Adrenal gland (tissue), 12 donors: ENCODE data around the gene E2F4. TPM values are rescaled to one million over a fixed set of nuclear protein-coding genes. Genes with fewer than 3 reads are reported as not detected.

Experiments used
- DNase-seq, 7 donors: peaks; one replicate each; pipeline ENCODE4 v3.0.0-alpha.2; 2019 to 2020
- H3K27ac ChIP-seq, 5 donors: fragments of 200-600 bp; sonication (generic) in 4 of 5; 1 replicate in 3 of 5; 2 replicates in 2 of 5; pipeline versions ENCODE4 v1.5.1 to v1.8.0; 2016 to 2020; ENCODE audit warnings: mild to moderate bottlenecking in 1 of 5
- H3K27me3 ChIP-seq: fragments of 200-600 bp; 2 replicates; pipeline ENCODE4 v1.8.0; 2021
- H3K36me3 ChIP-seq, 2 donors: fragments of 200-600 bp; replicated peaks in 1 of 2; 1 replicate in 1 of 2; 2 replicates in 1 of 2; pipeline versions ENCODE4 v1.5.1 to v1.8.0; 2018 to 2022
- H3K4me1 ChIP-seq, 2 donors: fragments of 200-600 bp; replicated peaks in 1 of 2; 1 replicate in 1 of 2; 2 replicates in 1 of 2; pipeline versions ENCODE4 v1.5.1 to v1.8.0; 2018 to 2021
- H3K4me3 ChIP-seq, 4 donors: fragments of 200-600 bp; sonication (generic) in 3 of 4; one replicate each; pipeline ENCODE4 v1.5.1; 2016 to 2018
- H3K9me3 ChIP-seq, 3 donors: fragments of 200-600 bp; sonication (generic) in 1 of 3; replicated peaks in 1 of 3; 1 replicate in 2 of 3; 2 replicates in 1 of 3; pipeline versions ENCODE4 v1.5.1 to v1.8.0; 2016 to 2021
- POLR2A ChIP-seq, 2 donors: fragments of 450-650 bp; IDR thresholded peaks; one replicate each; pipeline ENCODE4 v1.6.1; 2017; ENCODE audit warnings: antibody characterized with exemption in 2 of 2, mild to moderate bottlenecking in 2 of 2, moderate library complexity in 1 of 2
- WGBS, 4 donors: extraction: QIAGEN DNeasy Blood & Tissue Kit in 2 of 4; methylation state at CpG; one replicate each; pipeline versions ENCODE4 v1.1.5 to v1.1.7; 2013 to 2017; 5-methylcytosine and 5-hydroxymethylcytosine counted together
- intact Hi-C, 2 donors: fragments of 100-400 bp; cut with DNase I; formaldehyde crosslinking; loops; one replicate each; pipeline versions ENCODE4 v1.14.1 to v1.15.0; 2022 to 2023
- microRNA counts, 2 donors: library from miRNA; unstranded; fragments of <30 nt; microRNA quantifications; one replicate each; lab custom pipeline; 2016
- microRNA-seq, 3 donors: library from miRNA; unstranded; fragments of <30 nt; microRNA quantifications; one replicate each; pipeline ENCODE4, GENCODE V29; 2017 to 2020
- polyA plus RNA-seq, 3 donors: library from polyadenylated mRNA; stranded (reverse); fragments of 200-250 nt in 2 of 3; fragments of 350-450 nt in 1 of 3; fragmentation: Illumina TruSeq in 1 of 3; extraction: RNeasy Lipid Tissue Mini Kit (QIAGEN cat#74804) in 1 of 3; gene quantifications; one replicate each; pipeline ENCODE4 v1.2.3, GENCODE V29; 2013 to 2014
- small RNA-seq, 2 donors: library from RNA; depleted of rRNA; stranded (forward); fragments of <200 nt; gene quantifications; one replicate each; pipeline ENCODE3, GENCODE V24; 2016
- total RNA-seq, 9 donors: library from RNA; depleted of rRNA in 4 of 9; stranded (reverse); fragments of >200 nt in 4 of 9; fragments of 120-200 nt in 1 of 9; fragmentation: NEBNext Ultra II Directional in 1 of 9; extraction: Animal tissue kit (Norgen Biotek cat#: 25700) in 1 of 9; gene quantifications; one replicate each; pipeline versions ENCODE4 v1.1.0 to v1.2.4, GENCODE V29; 2013 to 2023
- TF ChIP-seq, protein P1 (sequence below), 6 experiments: fragments of 450-650 bp in 4 of 6; fragments of 200-600 bp in 2 of 6; sonication (generic) in 1 of 6; IDR thresholded peaks; 1 replicate in 5 of 6; 2 replicates in 1 of 6; pipeline versions ENCODE4 v1.5.1 to v1.8.0; 2016 to 2021; ENCODE audit warnings: antibody characterized with exemption in 6 of 6, mild to moderate bottlenecking in 2 of 6, moderate library complexity in 1 of 6
- donor health status: healthy with polysubstance abuse.
- donor health status: Bipolar disorder and iron deficiency.
- donor health status: DM: yes; HTN: yes; CAD: no.
- donor health status: DM: no; HTN: no; CAD: no.
- donor health status: DM: no; HTN: no; CAD: no.
- donor health status: DM: yes; HTN: yes; CAD: no.

E2F4 gene
- total and polyA plus RNA-seq, 12 donors: 44.4 to 122 (median 69.1) TPM

- Histone ChIP-seq H3K4me3 (peak overlapping the region; percentile 62 to 89 (median 84)), H3K9me3 (no peaks in the 10 kb centered on the region), H3K4me1 (peaks cover 50 to 58% of the 10 kb centered on the region in 2 donors), H3K27me3 (peaks cover 5% of the 10 kb centered on the region), H3K36me3 (no peaks in the 10 kb centered on the region), H3K27ac (peak overlapping the region; percentile 83 to 94 (median 85))
- 0 to 1% (median 0%) methylated on average over 12 to 26 of the region's 26 CpGs; no CpG with 5 or more reads in 1 of the 4 donors for WGBS, 4 donors
- peak in 5 of 7 donors; percentile 52 to 74 (median 70) for DNase-seq
- intact Hi-C loops: no loop called here
- TF ChIP-seq POLR2A (IDR thresholded peaks at IDR 0.05): no peak
- TF ChIP-seq, protein P1, sequence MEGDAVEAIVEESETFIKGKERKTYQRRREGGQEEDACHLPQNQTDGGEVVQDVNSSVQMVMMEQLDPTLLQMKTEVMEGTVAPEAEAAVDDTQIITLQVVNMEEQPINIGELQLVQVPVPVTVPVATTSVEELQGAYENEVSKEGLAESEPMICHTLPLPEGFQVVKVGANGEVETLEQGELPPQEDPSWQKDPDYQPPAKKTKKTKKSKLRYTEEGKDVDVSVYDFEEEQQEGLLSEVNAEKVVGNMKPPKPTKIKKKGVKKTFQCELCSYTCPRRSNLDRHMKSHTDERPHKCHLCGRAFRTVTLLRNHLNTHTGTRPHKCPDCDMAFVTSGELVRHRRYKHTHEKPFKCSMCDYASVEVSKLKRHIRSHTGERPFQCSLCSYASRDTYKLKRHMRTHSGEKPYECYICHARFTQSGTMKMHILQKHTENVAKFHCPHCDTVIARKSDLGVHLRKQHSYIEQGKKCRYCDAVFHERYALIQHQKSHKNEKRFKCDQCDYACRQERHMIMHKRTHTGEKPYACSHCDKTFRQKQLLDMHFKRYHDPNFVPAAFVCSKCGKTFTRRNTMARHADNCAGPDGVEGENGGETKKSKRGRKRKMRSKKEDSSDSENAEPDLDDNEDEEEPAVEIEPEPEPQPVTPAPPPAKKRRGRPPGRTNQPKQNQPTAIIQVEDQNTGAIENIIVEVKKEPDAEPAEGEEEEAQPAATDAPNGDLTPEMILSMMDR (IDR thresholded peaks at IDR 0.05): no peak
Observed at GRCh38 chr16:67246756-67247191, 54.8 kb downstream of the E2F4 start.

DNA sequence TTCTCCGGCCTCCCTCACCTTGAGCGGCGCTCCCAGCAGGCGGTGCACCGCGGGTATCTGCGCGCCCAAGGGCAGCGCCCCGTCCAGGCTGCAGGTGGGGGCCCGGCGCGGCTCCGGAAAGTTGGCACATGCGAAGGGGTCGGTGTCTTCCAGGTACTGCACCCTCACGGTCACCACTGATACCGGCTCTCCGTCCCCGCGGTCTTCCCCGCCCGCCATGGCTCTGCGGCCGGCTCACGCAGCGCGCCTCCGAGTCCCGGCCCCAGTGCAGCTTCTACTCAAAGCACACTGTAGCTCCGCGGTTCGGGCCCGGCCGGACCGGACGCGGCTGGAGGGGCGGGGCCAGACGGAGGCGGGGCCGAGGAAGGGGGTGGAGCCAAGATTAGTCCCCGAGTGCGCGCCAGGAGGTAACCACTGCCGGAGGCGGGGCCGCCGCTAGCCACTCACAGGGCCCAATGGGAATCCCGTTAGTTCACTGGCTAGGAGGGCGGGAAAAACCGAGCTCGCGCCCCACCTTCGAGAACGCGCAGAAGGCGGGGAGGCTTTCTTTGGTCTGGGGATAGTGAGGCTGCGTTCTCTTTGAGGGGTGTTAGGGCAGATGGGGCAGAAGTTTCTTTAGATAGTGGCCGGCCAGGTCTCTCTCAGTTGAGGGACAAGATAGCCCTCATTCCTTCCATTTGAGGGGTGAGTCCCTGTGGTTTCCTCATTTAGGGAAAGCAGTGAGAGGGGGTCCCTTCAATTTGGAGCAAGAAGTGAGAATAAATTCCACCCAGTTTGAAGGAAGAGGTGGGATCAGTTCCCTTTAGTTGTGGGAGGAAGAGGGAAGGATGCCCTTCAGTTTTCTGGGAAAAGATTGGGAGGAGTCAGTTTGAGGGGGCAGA lies 55.5 kb downstream of the E2F4 start, which contains the start of gene FHOD1:
TSS of gene FHOD1 (minus strand) at position 290 of the 881 bp plus-strand sequence. CDS start at position 219, 71 bp downstream.
- Histone ChIP-seq H3K36me3 (no peaks in the 10 kb centered on the region), H3K4me3 (peak within 1 kb of the TSS; percentile 62 to 89 (median 84)), H3K27ac (peak within 1 kb of the TSS; percentile 83 to 94 (median 85)), H3K4me1 (peaks cover 44 to 51% of the 10 kb centered on the region in 2 donors), H3K27me3 (peaks cover 5% of the 10 kb centered on the region), H3K9me3 (no peaks in the 10 kb centered on the region)
- intact Hi-C loops: no loop called here
- TF ChIP-seq, protein P1 (IDR thresholded peaks at IDR 0.05): peak in 1 of 6 experiments; percentile 33
- TF ChIP-seq POLR2A (IDR thresholded peaks at IDR 0.05): peak; percentile 89 to 98
- DNase-seq: peak; percentile 97 to 99 (median 98)
- WGBS, 4 donors: 0 to 1% (median 0%) methylated on average over 31 to 60 of the region's 60 CpGs

GRCh38 chr16:67248073-67248400 lies 56.1 kb downstream of the E2F4 start:
- DNase-seq: peak in 1 of 7 donors; percentile 6
- intact Hi-C loops: no loop called here
- H3K4me3 ChIP-seq: peak overlapping the region in 2 of 4 donors; percentile 18 to 89
- no peaks in the 10 kb centered on the region for H3K36me3 ChIP-seq
- peaks cover 40 to 45% of the 10 kb centered on the region in 2 donors for H3K4me1 ChIP-seq
- TF ChIP-seq POLR2A (IDR thresholded peaks at IDR 0.05): no peak
- TF ChIP-seq, protein P1 (IDR thresholded peaks at IDR 0.05): no peak
- WGBS, 4 donors: 10 to 12% (median 11%) methylated on average over 6 to 7 of the region's 7 CpGs
- peaks cover 5% of the 10 kb centered on the region for H3K27me3 ChIP-seq
- no peak overlapping the region for H3K27ac ChIP-seq
- no peaks in the 10 kb centered on the region for H3K9me3 ChIP-seq

MicroRNAs within 50 kb of the gene (microRNA counts, 767-probe panel; counts per million panel counts)
- microRNA hsa-miR-328 (lab: Ali Mortazavi, UCI): 0 counts per million in 2 donors

Small RNAs within 50 kb of the gene (microRNA-seq; reads per million reads assigned to microRNA genes)
- 230 to 1,595 (median 529) reads per million in 3 donors for gene MIR328

Small RNAs within 50 kb of the gene (small RNA-seq; reads per million reads assigned to genes)
- gene MIR328: 7.1 to 12.1 reads per million in 2 donors

Other genes starting within 250 kb of the E2F4 start
- 1 to 10 TPM in 5 of 9 donors, under 1 TPM in 3, not detected in 1; 0.23 to 1.7 (median 1.2) TPM for gene CES3, start 230.9 kb upstream of the E2F4 start, total RNA-seq
- gene CES3, start 230.9 kb upstream of the E2F4 start, polyA plus RNA-seq: under 1 TPM; 0.22 to 0.67 (median 0.48) TPM
- gene CES4A, start 203.6 kb upstream of the E2F4 start, total RNA-seq: 10 to 100 TPM in 7 of 9 donors, 1 to 10 TPM in 2; 4.4 to 31.0 (median 15.6) TPM
- gene CES4A, start 203.6 kb upstream of the E2F4 start, polyA plus RNA-seq: 100 to 1,000 TPM in 1 of 3 donors, 10 to 100 TPM in 1, 1 to 10 TPM in 1; 7.0 to 127 (median 80.3) TPM
- 10 to 100 TPM; 19.3 to 41.2 (median 31.5) TPM for gene CBFB, start 163.0 kb upstream of the E2F4 start, total RNA-seq
- 10 to 100 TPM; 13.0 to 20.9 (median 13.5) TPM for gene CBFB, start 163.0 kb upstream of the E2F4 start, polyA plus RNA-seq
- gene PHAF1, start 82.2 kb upstream of the E2F4 start, total RNA-seq: 10 to 100 TPM; 12.6 to 27.4 (median 14.5) TPM
- 10 to 100 TPM in 2 of 3 donors, 1 to 10 TPM in 1; 9.0 to 13.7 (median 10.4) TPM for gene PHAF1, start 82.2 kb upstream of the E2F4 start, polyA plus RNA-seq
- gene B3GNT9, start 41.2 kb upstream of the E2F4 start, total RNA-seq: 10 to 100 TPM in 8 of 9 donors, 1 to 10 TPM in 1; 2.9 to 52.1 (median 28.6) TPM
- gene B3GNT9, start 41.2 kb upstream of the E2F4 start, polyA plus RNA-seq: 10 to 100 TPM in 2 of 3 donors, 1 to 10 TPM in 1; 6.4 to 15.0 (median 11.9) TPM
- 10 to 100 TPM; 14.4 to 62.7 (median 33.8) TPM for gene TRADD, start 32.2 kb upstream of the E2F4 start, total RNA-seq
- 10 to 100 TPM in 2 of 3 donors, 1 to 10 TPM in 1; 4.1 to 30.5 (median 19.6) TPM for gene TRADD, start 32.2 kb upstream of the E2F4 start, polyA plus RNA-seq
- gene FBXL8, start 32.2 kb upstream of the E2F4 start, total RNA-seq: 10 to 100 TPM in 7 of 9 donors, 1 to 10 TPM in 2; 3.6 to 58.3 (median 37.1) TPM
- gene FBXL8, start 32.2 kb upstream of the E2F4 start, polyA plus RNA-seq: 10 to 100 TPM in 2 of 3 donors, 1 to 10 TPM in 1; 1.4 to 63.0 (median 27.3) TPM
- gene HSF4, start 27.4 kb upstream of the E2F4 start, total RNA-seq: 100 to 1,000 TPM in 2 of 9 donors, 10 to 100 TPM in 6, 1 to 10 TPM in 1; 7.2 to 163 (median 39.8) TPM
- 100 to 1,000 TPM in 2 of 3 donors, 1 to 10 TPM in 1; 5.9 to 700 (median 234) TPM for gene HSF4, start 27.4 kb upstream of the E2F4 start, polyA plus RNA-seq
- gene NOL3, start 21.6 kb upstream of the E2F4 start, total RNA-seq: 100 to 1,000 TPM in 5 of 9 donors, 10 to 100 TPM in 4; 36.4 to 162 (median 108) TPM
- 100 to 1,000 TPM in 2 of 3 donors, 10 to 100 TPM in 1; 58.3 to 168 (median 150) TPM for gene NOL3, start 21.6 kb upstream of the E2F4 start, polyA plus RNA-seq
- 100 to 1,000 TPM in 1 of 9 donors, 10 to 100 TPM in 8; 16.5 to 107 (median 47.9) TPM for gene MATCAP1, start 8.2 kb upstream of the E2F4 start, total RNA-seq
- 100 to 1,000 TPM in 2 of 3 donors, 10 to 100 TPM in 1; 12.6 to 237 (median 112) TPM for gene MATCAP1, start 8.2 kb upstream of the E2F4 start, polyA plus RNA-seq
- 10 to 100 TPM in 5 of 9 donors, 1 to 10 TPM in 4; 3.2 to 27.2 (median 11.1) TPM for gene EXOC3L1, start 2.0 kb upstream of the E2F4 start, total RNA-seq
- 10 to 100 TPM in 2 of 3 donors, under 1 TPM in 1; 0.71 to 26.7 (median 19.9) TPM for gene EXOC3L1, start 2.0 kb upstream of the E2F4 start, polyA plus RNA-seq
- 1 to 10 TPM in 7 of 9 donors, under 1 TPM in 2; 0.61 to 5.4 (median 1.6) TPM for gene ELMO3, start 7.0 kb downstream of the E2F4 start, total RNA-seq
- 1 to 10 TPM in 2 of 3 donors, under 1 TPM in 1; 0.18 to 7.0 (median 4.6) TPM for gene ELMO3, start 7.0 kb downstream of the E2F4 start, polyA plus RNA-seq
- 10 to 100 TPM; 52.1 to 95.1 (median 68.7) TPM for gene TMEM208, start 35.0 kb downstream of the E2F4 start, total RNA-seq
- 100 to 1,000 TPM in 2 of 3 donors, 10 to 100 TPM in 1; 75.3 to 289 (median 209) TPM for gene TMEM208, start 35.0 kb downstream of the E2F4 start, polyA plus RNA-seq
- 10 to 100 TPM; 17.3 to 86.3 (median 43.3) TPM for gene FHOD1, start 55.3 kb downstream of the E2F4 start, total RNA-seq
- 100 to 1,000 TPM in 1 of 3 donors, 10 to 100 TPM in 2; 16.6 to 148 (median 96.4) TPM for gene FHOD1, start 55.3 kb downstream of the E2F4 start, polyA plus RNA-seq
- gene SLC9A5, start 56.8 kb downstream of the E2F4 start, total RNA-seq: 1 to 10 TPM in 3 of 9 donors, under 1 TPM in 5, not detected in 1; 0.09 to 2.1 (median 0.62) TPM
- gene SLC9A5, start 56.8 kb downstream of the E2F4 start, polyA plus RNA-seq: 1 to 10 TPM in 2 of 3 donors, under 1 TPM in 1; 0.20 to 2.8 (median 2.7) TPM
- 10 to 100 TPM in 5 of 9 donors, 1 to 10 TPM in 4; 4.1 to 25.7 (median 10.1) TPM for gene PLEKHG4, start 87.4 kb downstream of the E2F4 start, total RNA-seq
- gene PLEKHG4, start 87.4 kb downstream of the E2F4 start, polyA plus RNA-seq: 10 to 100 TPM in 2 of 3 donors, 1 to 10 TPM in 1; 4.5 to 48.7 (median 27.5) TPM
- gene KCTD19, start 134.6 kb downstream of the E2F4 start, total RNA-seq: 1 to 10 TPM in 1 of 9 donors, under 1 TPM in 1, not detected in 7; 0.04 to 3.2 TPM
- gene KCTD19, start 134.6 kb downstream of the E2F4 start, polyA plus RNA-seq: under 1 TPM; 0.07 to 0.80 (median 0.18) TPM
- 1 to 10 TPM in 1 of 9 donors, under 1 TPM in 3, not detected in 5; 0.15 to 4.7 (median 0.52) TPM for gene LRRC36, start 134.7 kb downstream of the E2F4 start, total RNA-seq
- gene LRRC36, start 134.7 kb downstream of the E2F4 start, polyA plus RNA-seq: 1 to 10 TPM in 1 of 3 donors, under 1 TPM in 2; 0.24 to 1.9 (median 0.61) TPM
- gene TPPP3, start 201.3 kb downstream of the E2F4 start, total RNA-seq: 10 to 100 TPM in 1 of 9 donors, 1 to 10 TPM in 7, not detected in 1; 1.1 to 12.8 (median 3.4) TPM
- gene TPPP3, start 201.3 kb downstream of the E2F4 start, polyA plus RNA-seq: 10 to 100 TPM in 2 of 3 donors, 1 to 10 TPM in 1; 9.4 to 22.7 (median 16.6) TPM
- 10 to 100 TPM in 8 of 9 donors, 1 to 10 TPM in 1; 4.2 to 30.0 (median 13.6) TPM for gene ZDHHC1, start 224.3 kb downstream of the E2F4 start, total RNA-seq
- 1 to 10 TPM; 1.3 to 8.5 (median 7.9) TPM for gene ZDHHC1, start 224.3 kb downstream of the E2F4 start, polyA plus RNA-seq
- gene HSD11B2, start 239.0 kb downstream of the E2F4 start, total RNA-seq: 10 to 100 TPM in 2 of 9 donors, 1 to 10 TPM in 6, under 1 TPM in 1; 0.69 to 12.3 (median 6.2) TPM
- 1 to 10 TPM; 1.8 to 3.7 (median 3.5) TPM for gene HSD11B2, start 239.0 kb downstream of the E2F4 start, polyA plus RNA-seq